Activated CD8-positive, alpha-beta memory T cell treated with anti-CD3 and anti-CD28 coated beads for 4 hours (primary cell): ENCODE results near the gene ZNF132.
A peak's percentile ranks its signal among the peaks of the same experiment; 100 is the strongest.

Experiments
- DNase-seq, 2 donors: peaks; one replicate each; pipeline ENCODE4 v3.0.0-alpha.2; 2020; ENCODE audit warnings: low read depth in 2 of 2

ZNF132 gene

DNA sequence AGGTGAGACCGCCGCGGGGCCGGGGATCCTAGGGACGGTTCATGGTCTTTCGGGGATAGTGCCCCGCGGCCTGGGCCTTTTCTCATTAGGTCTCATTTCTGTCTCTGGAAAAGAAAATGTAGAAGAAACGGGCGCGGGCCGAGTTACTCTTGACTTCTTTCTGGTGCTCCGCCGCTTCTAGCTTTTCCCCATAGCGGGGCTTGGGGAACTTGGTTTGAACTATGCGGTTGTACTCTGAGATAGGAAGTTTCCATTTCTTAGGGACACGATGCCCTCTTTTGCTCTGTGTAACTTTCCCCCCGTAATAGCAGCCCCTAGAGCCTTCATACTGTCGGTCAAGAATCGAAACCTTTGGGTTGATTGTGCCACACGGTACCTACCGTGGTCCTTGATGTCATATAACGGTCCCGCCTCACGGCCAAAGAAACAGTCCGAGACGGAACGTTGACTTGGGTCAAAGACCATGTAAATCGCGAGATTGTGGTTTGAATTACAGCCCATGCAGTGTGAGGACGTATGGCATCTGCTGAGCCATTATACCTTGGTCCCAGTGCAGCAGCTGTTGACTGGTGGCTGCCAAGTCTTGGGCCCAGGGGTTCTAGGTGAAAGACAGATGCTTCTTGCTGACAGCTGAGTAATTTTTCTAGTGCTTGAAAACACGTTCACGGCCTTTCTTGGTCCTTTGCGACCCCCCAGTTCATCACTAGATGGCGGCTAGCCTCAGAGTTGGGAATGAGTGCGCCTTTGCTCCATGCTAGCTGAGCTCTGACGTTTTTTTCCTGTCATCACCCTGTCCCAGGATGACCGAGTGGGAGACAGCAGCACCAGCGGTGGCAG is 52.4 kb downstream of the ZNF132 start:
- DNase-seq = no peak

- DNase-seq = peak; percentile 92 to 95
Observed at GRCh38 chr19:58386576-58387337, 53.2 kb downstream of the ZNF132 start, which contains the start of gene RPS5. Gene RPS5 (plus strand): TSS chr19:58387269. CDS start chr19:58388138, 869 bp downstream.

DNA sequence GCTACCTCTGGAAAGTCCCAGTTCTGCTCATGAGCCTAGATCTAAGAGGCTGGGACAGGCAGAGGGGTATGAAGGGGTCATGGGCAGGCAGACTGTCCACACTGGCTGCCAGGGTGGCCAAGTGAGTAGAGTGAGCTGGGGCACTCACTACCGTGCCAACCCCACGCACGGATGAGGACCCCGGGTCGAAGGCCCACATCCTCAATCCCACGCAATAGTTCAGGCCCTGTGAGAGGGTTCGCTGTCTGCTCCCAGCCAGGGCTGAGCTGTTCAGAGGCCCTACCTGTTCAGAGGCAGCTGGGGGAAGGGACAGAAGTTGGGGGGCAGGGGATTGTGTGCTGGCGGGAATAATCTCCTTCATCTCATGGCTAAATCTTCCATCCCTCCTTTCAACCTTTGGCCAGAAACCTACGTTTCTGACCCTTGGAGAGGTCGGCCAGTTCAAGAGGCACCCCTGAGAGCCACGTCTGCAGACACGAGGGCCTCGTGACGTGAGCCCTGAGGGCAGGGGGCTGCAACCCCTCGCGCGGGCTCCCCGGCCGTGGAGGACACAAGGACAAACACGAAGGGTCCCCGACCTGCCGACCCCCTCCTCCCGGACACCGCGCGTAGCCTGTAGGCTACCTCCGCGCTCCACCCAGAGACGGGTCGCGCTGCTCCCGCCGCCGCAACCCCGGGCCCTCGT is 53.9 kb downstream of the ZNF132 start:
- DNase-seq = no peak

GRCh38 chr19:58385313-58385890 is 54.6 kb downstream of the ZNF132 start:
- DNase-seq = no peak

DNA sequence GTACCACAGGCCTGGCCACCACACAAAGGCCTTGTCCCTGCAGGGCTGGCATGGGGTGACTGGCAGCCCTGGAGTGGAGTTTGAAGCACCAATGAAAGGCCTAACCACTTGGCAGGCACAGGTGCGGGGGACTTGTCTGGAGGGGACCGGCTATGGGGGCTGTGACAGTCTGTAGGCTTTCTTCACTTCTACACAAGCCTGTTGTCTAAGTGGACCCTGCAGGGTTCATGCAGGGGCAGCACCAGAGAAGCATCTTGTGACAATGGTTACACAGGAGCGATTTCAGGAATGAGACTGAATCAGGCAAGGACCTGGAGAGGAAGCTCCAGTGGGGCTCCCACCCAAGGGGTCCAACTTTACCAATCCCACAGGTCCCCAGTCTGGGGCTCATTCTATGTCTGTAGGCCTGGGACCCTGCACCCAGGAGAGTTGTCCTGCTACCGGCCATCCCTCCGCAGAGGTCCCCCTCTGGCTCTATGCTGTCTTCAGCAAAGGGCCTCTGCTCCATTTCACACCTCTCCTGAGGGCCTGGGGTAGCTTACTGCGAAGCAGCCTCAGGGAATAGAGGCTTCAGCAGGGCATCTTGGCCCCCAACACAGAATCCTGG is 56.9 kb downstream of the ZNF132 start:
- DNase-seq = no peak
